ENCODE data around the gene NECTIN2.
"Not testable (repeated sequence)": the region's sequence is repeated elsewhere in the genome, so short reads cannot be mapped to it uniquely, and the experiment has no call there.

Gene NECTIN2

DNA sequence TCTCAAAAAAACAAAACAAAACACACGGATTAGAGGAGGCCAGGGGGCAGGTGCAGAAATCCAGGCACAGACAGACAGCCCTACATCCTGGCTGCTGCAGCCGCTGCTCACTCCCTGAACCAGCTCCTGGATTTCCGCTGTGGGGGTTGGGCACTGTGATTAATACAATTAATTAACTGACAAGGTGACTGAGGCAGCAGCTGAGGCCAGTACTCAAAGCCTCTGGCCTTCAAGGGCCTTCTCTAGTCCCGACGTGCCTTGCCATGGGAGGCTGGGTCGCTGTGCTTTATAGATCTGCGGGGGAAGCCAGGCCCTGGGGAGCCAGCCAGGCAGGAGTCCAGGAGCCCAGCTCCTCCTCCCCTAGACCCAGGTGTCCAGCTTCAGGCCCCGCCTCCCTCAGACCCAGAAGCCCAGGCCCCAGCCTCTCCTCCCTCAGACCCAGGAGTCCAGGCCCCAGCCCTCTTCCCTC lies 4.6 kb downstream of the NECTIN2 start:
- DNase-seq (ENCODE audit: insufficient read length, low spot score) (no peak), FAIRE-seq (no peak)
- TF ChIP-seq POLR2A (IDR thresholded peaks at IDR 0.05; ENCODE audit: low read depth, low read length), result no peak

DNA sequence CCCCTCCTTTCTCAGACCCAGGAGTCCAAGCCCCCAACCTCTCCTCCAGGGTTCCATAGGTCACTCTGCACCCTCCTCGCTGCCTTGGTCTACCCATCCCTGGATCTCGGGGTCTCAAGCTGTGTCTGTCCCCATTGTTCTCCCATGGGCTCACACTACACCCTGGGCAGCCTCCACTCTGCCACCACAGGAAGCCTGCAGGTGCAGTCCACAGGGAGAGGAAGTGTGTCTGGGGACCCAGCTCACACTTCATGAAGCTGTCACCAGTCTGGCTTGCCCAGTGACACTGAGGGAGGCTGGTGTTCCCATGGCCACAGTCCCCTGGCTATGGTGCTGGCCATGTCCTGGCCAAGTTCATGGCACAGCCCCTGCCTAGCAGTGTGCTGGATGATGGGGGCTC lies 5.3 kb downstream of the NECTIN2 start:
- DNase-seq (ENCODE audit: insufficient read length, low spot score), result no peak
- no peak for FAIRE-seq
- no peak for TF ChIP-seq POLR2A (IDR thresholded peaks at IDR 0.05; ENCODE audit: low read depth, low read length)

DNA sequence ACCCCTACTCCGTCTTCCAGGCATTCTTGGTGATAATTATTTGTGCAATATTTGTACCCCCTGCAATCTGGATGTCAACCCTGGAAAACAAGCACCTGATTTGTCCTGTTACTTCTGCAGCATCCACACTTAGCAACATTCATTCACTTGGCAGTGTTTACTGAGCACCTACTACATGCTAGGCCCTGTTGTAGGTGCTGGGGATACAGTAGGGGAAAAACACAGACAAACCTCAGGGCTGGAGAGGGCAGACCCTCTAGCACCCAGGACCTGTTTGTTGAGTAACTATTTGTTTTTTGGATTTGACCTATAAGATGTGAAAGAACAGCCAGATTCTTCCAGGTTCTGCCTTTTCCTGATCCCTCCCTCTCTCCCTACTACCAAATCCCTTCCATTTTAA lies 9.5 kb downstream of the NECTIN2 start:
- no peak for TF ChIP-seq POLR2A (IDR thresholded peaks at IDR 0.05; ENCODE audit: low read depth, low read length)
- FAIRE-seq, result no peak
- no peak for DNase-seq (ENCODE audit: insufficient read length, low spot score)

DNA sequence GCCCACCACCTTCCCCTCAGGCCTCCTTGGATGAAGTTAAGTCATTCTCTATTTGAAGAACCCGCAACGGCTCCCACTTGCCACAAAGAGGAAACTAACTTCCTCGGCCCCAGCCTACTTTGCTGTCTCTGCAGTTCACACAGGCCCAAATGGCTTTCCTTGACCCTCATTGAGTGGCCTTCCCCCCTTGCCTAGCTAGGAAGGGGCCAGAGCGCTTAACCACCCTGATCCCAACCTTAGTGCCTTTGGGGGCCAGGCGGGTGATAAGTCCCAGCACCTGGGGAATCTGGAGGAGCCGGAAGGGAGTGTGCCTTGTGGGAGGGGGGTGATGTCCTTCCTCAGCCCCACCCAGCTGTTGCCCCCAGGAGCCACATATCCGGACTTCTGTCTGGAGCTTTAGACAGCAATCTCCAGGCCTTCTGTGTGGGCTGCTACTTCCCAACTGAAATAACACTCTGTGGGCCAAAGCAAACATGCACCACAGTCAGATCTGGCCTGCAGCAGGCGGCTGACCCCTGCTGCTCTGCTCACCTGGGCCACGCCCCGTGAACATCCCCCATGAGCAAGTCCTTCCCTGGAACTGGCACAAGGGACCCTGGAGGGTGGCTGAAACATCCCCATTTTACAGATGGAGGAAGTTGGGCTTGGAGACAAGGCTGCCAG lies 10.5 kb downstream of the NECTIN2 start:
- DNase-seq (ENCODE audit: insufficient read length, low spot score), result no peak
- FAIRE-seq, result no peak
- no peak for TF ChIP-seq POLR2A (IDR thresholded peaks at IDR 0.05; ENCODE audit: low read depth, low read length)

DNA sequence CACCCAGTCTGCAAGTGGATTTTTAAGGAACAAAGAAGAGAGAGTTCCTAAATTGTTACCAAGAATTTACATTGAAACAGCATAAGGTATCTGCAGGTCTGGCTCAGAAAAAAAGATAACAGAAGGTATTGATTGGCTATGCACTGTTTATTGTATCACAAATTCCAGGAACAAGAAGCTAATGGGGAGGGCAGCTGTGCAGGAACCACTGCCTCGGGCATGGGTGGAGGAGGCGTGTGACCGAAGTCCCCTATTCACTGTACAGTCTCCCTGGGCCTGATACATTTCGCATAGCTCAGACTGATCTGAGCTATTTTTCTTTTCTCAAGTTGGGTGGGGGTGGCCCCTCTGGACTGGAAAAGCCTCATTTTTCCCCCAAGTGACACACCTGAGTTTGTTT lies 11.7 kb downstream of the NECTIN2 start:
- no peak for TF ChIP-seq POLR2A (IDR thresholded peaks at IDR 0.05; ENCODE audit: low read depth, low read length)
- FAIRE-seq (no peak), DNase-seq (ENCODE audit: insufficient read length, low spot score) (no peak)

DNA sequence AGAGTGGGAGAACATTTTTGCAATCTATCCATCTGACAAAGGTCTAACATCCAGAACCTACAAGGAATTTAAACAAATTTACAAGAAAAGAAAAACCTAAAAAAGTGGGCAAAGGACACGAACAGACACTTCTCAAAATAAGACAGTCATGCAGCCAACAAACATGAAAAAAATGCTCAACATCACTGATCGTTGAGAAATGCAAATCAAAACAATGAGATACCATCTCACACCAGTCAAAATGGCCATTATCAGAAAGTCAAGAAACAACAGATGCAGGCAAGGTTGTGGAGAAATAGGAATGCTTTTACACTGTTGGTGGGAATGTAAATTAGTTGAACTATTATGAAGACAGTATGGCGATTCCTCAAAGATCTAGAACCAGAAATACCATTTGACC lies 15.5 kb downstream of the NECTIN2 start:
- not testable (repeated sequence) for DNase-seq (ENCODE audit: insufficient read length, low spot score); FAIRE-seq

DNA sequence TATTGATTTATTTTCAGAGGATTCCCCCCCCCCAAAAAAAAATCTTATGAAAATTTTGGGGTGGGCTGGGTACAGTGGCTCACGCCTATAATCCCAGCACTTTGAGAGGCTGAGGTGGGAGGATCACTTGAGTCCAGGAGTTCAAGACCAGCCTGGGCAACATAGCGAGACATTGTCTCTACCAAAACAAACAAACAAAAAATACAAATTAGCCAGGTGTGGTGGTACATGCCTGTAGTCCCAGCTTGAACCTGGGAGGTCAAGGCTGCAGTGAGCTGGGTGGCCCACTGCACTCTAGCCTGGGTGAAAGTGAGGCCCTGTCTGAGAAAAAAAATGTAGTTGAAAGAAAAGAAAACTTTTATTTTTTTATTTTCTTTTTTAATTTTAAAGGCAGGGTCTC lies 17.9 kb downstream of the NECTIN2 start:
- FAIRE-seq (no peak), DNase-seq (ENCODE audit: insufficient read length, low spot score) (no peak)
- no peak for TF ChIP-seq POLR2A (IDR thresholded peaks at IDR 0.05; ENCODE audit: low read depth, low read length)

DNA sequence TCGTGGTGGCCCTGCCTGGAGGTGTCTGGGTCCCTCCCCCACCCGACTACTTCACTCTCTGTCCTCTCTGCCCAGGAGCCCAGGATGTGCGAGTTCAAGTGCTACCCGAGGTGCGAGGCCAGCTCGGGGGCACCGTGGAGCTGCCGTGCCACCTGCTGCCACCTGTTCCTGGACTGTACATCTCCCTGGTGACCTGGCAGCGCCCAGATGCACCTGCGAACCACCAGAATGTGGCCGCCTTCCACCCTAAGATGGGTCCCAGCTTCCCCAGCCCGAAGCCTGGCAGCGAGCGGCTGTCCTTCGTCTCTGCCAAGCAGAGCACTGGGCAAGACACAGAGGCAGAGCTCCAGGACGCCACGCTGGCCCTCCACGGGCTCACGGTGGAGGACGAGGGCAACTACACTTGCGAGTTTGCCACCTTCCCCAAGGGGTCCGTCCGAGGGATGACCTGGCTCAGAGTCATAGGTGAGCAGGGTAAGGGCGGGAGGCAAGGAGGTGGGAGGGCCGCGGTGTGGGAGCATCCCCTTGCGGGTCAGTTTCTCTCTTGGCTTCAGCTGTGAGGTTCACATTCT lies 19.2 kb downstream of the NECTIN2 start:
- no peak for DNase-seq (ENCODE audit: insufficient read length, low spot score)
- no peak for TF ChIP-seq POLR2A (IDR thresholded peaks at IDR 0.05; ENCODE audit: low read depth, low read length)
- FAIRE-seq, result no peak

DNA sequence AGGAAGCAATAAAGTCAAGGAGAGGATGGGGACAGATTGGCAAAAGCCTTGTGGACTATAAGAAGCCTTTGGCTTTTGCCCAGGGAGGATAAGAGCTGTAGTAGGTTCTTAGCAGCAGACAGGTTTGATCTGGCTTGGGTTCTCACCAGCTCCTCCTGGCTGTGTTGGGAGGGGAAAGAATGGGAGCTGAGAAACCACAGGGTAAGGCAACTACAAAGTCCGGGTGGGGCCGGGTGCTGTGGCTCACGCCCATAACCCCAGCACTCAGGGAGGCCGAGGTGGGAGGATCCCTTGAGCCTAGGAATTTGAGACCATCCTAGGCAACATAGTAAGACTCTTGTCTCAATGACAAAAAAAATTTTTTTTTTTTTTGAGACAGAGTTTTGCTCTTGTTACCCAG lies 20.6 kb downstream of the NECTIN2 start:
- FAIRE-seq (no peak), DNase-seq (ENCODE audit: insufficient read length, low spot score) (no peak)
- no peak for TF ChIP-seq POLR2A (IDR thresholded peaks at IDR 0.05; ENCODE audit: low read depth, low read length)

DNA sequence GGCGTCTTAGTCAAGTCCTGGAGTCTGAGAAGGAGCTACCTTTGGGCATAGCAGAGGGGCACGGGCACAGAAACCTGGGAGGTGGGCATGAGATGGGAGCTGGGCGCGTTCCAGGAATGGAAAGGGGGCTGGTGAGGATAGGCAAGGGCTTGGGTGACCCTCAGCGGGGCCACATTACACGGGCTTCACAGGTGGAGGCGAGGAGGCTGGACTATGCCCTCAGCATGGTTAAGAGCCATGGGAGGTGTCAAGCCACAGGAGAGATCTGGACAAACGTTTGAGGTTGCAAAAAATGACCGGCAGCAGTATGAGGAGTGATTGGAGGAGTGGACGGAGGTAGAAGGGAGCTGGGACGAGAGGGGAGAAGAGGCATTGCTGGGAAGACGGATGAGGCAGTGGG lies 21.5 kb downstream of the NECTIN2 start:
- no peak for DNase-seq (ENCODE audit: insufficient read length, low spot score)
- no peak for FAIRE-seq
- TF ChIP-seq POLR2A (IDR thresholded peaks at IDR 0.05; ENCODE audit: low read depth, low read length), result no peak

DNA sequence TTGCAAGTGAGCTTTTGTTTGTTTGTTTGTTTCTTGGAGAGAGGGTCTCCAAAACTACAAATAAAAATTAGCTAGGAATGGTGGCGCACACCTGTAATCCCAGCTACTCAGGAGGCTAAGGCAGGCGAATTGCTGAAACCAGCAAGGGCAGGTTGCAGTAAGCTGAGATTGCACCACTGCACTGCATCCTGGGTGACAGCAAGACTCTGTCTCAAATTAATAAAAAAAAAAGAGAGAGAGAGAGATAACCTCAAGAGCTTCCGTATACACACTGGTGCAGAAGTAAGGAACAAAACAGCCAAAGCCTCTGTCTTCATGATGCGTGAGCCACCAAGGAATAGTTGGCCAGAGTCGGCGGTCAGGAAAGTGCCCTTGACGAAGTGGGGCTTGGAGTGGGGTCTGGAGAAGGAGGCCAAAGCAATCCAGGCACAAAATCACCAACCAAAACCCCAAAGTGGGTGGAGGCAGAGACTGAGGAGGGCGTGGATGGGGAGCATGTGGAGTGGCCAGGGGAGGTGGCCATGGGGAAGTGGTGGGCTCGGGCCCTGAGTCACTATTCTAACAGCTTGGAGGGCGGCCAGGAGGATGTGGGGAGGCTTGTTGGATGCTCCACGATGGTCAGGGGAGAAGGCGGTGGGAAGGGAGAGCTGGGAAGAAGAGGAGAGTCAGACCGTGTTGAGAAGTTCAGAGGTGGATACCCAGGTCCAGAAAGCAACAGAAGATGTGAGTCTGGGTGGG lies 23.8 kb downstream of the NECTIN2 start:
- FAIRE-seq (no peak), DNase-seq (ENCODE audit: insufficient read length, low spot score) (no peak)
- TF ChIP-seq POLR2A (IDR thresholded peaks at IDR 0.05; ENCODE audit: low read depth, low read length), result no peak

DNA sequence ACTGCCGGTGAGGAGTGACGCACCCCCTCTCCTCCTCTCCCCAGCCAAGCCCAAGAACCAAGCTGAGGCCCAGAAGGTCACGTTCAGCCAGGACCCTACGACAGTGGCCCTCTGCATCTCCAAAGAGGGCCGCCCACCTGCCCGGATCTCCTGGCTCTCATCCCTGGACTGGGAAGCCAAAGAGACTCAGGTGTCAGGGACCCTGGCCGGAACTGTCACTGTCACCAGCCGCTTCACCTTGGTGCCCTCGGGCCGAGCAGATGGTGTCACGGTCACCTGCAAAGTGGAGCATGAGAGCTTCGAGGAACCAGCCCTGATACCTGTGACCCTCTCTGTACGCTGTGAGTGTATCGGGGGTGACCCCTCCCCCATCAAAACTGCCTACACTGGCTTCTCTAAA lies 25.7 kb downstream of the NECTIN2 start:
- no peak for TF ChIP-seq POLR2A (IDR thresholded peaks at IDR 0.05; ENCODE audit: low read depth, low read length)
- no peak for DNase-seq (ENCODE audit: insufficient read length, low spot score)
- FAIRE-seq, result no peak

DNA sequence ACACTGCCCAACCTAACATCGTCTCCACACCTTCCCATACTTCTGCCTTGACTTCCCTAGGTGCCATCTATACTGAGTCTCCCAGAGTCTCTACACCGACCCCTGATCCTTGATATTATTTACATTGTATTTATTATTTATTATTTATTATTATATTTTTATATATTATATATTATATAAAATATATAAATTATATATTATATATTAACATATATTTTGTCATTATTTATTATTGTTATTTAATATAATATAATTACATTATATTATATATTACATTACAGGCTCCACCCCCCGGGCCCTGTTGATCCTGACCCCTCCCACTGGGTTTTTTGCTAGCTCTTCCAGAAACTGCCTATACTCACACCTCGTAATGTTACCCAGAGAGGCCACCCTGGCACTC lies 26.6 kb downstream of the NECTIN2 start:
- DNase-seq (ENCODE audit: insufficient read length, low spot score) (no peak), FAIRE-seq (no peak)
- TF ChIP-seq POLR2A (IDR thresholded peaks at IDR 0.05; ENCODE audit: low read depth, low read length), result no peak

DNA sequence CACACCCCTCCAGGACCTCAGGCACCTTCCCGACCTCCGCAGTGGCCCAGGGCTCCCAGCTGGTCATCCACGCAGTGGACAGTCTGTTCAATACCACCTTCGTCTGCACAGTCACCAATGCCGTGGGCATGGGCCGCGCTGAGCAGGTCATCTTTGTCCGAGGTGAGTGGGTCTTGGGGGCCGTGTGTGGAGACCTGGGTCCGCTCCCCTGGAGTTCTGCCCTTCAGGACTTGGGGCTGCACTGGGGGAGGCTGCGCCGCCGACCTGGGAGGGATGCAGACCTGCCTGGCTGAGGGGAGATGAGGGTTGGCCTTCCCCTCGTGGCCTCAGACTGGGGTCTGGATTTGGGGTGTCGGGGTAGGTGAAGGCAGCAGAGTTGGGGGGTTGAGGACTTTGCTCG lies 28.2 kb downstream of the NECTIN2 start:
- TF ChIP-seq POLR2A (IDR thresholded peaks at IDR 0.05; ENCODE audit: low read depth, low read length), result no peak
- no peak for FAIRE-seq

More for the DNA sequence above, 28.2 kb downstream of the NECTIN2 start:
- DNase-seq (ENCODE audit: insufficient read length, low spot score), result no peak

All from H54 (cell line).